Right renal pelvis (tissue), 4 donors: Measurements from ENCODE around the gene TTC7B. TPM values are rescaled to one million over a fixed set of nuclear protein-coding genes. Genes with fewer than 3 reads are reported as not detected.

Source experiments
- DNase-seq, 4 donors: peaks; one replicate each; pipeline ENCODE4 v3.0.0-alpha.2; 2013; ENCODE audit warnings: low read depth in 4 of 4, low spot score in 3 of 4, missing footprints in 1 of 4
- polyA plus RNA-seq, 4 donors: library from polyadenylated mRNA; unstranded; fragments of 120-200 nt; gene quantifications; one replicate each; pipeline ENCODE4 v1.2.1, GENCODE V29; 2013; ENCODE audit not compliant: insufficient read length in 4 of 4

The TTC7B gene
- polyA plus RNA-seq, 4 donors, result 45.5 to 56.3 (median 47.5) TPM

DNA sequence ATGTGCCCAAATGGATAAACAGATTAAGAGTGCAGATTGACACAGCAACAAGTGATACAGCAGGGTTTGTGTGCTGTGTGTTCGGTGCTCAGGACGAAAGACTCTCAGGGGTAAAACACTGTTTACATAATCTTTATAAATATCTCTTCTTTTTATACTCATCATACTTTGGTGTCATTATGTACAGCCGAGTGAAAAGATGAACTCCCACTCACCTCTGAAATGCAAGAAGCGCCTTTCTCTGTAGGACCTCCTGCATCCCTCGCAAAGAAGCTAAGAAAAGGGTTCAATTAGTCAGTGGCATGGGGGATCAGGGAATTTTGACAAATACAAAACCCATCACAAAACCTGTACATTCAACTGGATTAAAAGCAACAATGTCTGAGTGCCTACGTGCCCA is 163.6 kb downstream of the TTC7B start:
- no peak for DNase-seq

DNA sequence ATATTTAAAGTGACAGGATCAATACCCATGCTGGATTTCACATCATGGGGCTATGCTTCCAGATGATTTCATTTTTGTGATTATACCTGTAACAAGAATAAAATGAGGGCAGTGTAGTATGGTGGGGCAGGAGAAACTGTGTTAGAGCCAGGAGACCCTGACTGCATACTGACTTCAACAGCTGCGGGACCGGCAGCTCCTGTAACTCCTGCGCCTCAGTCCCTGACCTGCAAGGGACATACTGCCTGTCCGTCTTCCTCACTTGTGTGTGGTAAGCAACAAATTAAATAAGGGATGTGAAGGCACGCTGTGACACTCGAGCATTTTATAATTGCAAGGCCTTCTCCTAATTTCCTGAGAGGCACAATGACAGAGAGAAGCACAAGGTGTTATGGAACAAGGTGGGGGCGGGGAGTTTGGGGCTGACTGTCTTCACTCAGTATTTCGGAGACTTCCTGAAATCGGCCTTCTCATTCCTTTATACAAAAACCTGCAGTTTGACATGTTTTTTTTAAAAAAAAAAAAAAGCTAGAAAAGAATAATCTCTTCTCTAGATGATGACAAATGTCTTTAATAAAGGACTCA is 164.2 kb downstream of the TTC7B start:
- no peak for DNase-seq

DNA sequence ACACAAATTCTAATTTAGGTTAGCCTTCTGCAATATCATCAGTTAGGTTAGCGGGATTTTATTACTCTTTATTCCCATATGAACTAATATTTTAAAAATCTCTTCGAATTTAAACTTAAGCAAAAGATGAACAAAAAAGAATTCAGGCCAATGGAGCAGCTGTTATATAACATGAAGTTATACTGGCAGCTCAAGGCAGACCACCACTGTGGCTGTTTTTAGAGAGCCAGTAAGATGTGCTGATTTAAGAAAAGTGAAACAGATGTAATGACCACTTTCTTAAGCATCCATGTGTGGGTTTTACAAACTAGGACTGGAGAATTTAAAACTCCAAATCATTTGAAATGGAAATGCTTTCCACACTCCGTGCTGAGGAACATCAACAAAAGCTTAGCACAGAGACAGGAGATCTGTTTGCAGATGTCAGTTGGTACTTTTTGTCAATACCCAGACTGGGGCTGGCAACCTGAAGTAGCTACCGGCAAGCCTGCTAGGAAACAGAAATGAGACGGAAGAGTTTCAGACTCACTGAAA is 164.9 kb downstream of the TTC7B start:
- no peak for DNase-seq

DNA sequence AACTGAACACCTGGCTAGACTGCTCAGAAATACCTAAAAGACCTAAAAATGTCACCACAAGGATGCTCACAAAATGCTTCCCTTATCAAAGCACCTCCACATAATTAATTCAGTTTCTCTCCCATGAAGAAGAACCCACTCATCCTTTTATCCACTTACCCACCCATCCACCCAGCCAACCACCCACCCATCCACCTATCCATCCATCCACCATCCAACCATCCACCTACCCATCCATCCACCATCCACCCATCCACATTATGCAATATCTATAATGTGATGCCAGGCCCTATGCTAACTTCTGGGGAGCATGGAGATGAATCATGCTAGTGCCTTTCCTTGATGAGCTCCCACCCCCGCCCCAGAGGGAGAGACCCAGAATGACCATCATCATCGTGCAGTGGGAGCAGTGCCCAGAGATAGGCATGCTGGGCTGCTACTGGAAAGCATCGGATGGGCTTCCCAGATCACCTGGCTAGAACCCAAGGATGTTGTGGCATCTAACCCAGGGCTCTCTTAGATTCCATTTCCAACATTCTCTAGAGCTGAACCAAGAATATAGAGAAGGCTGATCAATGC is 166.6 kb downstream of the TTC7B start:
- no peak for DNase-seq

DNA sequence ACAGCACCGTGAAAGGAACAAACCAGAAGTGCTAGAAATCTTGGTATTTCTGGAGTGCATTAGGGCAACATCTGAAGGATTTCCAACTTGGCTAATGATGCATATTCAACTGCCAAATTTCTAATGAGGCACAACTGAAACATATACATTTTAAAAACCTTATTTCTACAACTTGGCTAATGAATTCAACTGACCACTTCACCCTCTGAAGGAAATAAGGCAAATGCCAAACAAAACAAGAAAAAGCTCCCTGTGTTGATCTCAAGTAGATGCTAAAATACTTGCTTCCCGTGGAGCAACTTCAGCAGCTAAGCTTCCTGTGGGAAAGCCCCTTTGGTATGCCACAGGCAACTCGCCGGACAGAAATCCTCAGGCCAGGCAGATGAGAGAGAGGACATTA is 167.1 kb downstream of the TTC7B start:
- no peak for DNase-seq

DNA sequence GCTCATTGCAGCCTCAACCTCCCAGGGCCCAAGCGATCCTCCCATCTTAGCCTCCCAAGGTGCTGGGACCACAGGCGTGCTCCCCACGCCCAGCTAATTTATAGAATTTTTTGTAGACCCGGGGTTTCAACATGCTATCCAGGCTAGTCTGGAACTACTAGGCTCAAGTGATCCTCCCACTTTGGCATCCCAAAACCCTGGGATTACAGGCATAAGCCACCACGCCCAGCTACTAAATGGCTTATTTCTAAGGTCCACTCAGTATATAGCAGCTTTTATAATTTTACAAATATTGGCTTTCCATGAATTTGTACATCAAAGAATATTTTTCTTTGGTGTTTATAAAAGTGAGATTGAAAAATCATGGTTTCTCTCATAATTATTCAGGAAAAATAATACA is 167.8 kb downstream of the TTC7B start:
- no peak for DNase-seq

DNA sequence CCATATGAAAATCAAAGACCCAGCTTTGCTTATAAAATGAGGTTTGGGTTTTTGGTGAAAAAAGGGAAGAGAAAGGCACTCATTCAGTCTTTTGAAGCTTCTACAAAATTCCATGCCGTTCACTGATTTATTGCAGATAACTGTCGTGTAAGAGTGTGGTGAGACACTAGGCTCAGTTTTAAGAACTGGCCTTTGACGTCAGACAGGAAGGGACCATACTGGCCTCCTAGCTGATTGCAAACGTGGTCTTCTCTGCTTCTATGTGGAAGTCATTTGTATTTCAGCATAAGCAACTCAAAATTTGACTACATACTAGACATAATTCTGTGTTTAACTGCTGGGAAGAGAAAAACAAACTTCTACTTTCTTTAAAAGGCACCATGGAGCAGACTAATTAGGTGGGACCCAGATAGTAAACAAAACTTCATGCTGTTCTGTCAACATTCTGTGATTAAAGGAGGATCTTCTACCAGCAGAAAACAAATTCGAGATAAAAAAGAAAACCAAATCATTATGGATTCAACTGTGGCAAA is 168.7 kb downstream of the TTC7B start:
- DNase-seq, result no peak

DNA sequence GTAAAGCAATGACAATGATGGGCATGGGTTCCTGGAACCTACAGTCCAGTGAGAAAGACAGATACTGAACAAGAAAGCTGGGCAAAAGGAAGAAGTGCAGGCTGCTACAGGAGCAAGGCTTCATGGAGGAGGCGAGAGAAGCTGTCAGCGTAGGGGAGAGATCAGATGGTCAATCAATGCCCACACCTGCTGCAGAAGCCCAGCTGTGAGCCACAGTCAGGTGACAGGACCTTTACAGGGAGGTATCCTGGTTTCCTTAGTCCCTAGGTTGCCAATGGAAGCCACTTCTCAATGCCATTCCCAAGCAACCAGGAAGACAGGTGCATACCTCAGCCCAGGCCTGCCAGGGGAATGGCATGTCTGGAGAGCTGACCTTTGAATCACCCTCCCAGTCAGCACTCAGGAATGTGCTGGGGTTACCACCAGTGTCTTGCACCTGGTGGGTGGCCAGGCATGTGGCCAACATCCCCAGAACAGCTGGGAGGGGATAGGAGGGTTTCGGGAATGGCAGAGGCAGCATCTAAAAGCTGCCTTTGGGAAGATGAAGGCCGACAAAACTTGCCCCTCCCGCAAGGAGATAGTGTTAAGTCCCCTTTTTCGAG is 170.3 kb downstream of the TTC7B start:
- no peak for DNase-seq

DNA sequence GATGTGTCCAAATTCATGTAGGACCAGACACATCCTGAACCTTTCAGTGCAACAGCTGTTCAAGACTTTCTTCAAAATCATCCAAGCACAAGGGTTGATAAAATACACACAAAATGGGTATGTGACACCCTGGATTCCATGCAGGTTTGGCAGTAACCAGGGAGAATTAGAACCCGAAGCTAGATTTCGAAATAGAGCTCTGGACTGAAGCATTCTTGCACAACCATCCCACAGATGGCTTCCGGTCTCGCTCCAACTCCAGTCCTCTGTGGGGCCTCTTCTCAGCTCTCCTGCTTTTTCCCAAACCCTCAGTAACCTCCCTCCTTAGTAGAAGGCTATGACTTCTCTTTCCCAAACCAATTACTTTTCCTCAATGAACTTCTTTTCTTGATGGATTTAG is 171.3 kb downstream of the TTC7B start:
- no peak for DNase-seq

DNA sequence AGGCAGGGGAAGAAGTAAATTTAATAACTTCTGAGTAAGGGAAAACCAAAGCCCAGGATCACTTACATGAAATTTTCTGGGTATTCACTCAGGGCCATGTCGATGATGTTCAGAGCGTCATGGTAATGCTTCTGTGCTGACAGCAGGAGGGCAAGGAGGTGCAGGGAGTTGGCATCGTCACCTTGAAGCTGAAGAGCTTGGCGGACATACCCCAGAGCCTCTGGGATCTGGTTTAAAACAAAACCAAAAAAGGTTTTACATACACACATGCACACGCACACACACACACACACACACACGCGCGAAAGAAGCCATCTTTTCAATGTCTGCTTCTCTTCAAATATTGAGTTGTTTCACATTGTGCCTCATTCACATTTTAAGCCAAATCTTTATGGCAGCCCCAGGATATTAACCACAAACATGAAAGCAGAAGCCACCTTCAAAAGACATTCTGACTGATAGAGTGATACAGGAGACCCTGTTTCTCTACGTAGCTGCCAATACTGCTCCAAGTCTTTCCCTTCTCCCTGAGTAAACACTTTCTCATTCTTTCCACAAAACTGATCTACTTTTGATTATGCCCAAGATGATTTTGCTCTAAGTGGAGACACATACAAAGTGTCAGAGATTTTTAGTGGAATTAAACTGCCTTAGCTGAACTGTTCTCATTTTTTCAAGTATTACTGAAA is 172.1 kb downstream of the TTC7B start:
- no peak for DNase-seq

DNA sequence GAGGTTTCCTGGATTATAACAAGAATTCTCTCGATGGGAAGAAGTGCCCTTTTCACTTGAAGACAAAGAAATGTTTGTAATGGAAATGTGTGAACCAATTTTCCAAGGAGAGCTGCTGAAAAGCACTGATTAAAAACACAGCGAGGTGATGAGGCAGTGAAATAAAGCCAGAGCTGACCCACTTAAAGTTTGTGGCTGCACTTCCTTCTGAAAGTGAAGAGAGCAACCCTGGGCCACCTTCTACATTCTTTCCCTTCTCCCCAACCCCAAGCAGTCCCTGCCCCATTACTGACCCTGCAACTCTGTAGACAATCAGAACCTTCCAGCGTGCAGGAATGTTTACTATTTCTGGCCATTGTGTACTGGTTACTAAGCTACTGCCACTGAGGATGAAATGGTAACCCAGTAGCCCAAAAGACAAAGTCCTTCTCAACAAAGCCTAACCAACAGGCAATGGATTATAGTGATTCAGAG is 173.9 kb downstream of the TTC7B start:
- DNase-seq, result no peak

DNA sequence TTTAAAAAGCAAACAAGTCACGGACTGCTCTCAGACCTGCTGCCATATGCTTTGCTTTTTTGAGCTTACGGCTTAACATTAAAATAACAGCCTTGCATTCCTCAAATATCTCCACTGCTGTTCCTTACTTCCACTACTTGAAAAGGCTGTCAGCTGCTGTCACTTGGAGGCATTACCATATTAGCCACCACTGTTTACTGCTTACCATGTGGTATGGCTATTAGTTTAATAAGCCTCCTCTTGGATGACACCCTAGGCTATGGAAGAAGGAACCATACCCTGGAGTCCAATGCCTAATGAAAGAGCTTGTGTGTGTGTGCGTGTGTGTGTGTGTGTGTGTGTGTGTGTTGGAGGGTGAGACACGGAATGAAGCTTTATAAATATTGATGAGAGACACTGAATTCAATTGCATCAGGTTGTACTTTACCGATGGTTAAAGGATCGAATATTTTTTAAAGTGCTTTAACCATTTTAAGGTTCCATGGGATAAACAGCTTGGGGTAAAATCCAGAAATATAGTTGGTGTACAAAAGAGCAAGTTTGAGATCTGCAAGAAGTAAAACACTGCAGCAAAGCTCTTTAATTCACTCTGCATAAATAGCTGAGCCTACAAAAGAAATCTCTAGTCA is 174.5 kb downstream of the TTC7B start:
- DNase-seq, result no peak

DNA sequence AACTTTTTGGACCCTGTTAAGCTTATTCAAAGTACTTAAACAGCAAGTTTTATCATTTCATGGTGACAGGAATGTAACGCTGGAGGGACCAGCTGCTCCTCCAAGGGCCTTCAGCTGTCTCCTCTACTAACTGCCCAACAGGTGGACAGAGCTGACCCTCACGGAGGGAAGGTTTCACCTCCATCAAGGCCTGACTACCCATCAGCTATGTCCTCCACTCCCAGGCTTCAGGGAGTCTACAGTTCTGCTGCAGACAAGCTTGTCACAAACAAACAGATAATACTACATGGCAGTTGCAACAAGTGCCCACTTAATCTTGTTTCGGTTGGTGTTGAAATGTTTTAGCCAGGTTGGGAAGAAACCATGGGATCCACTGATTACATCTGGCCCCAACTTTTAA is 175.1 kb downstream of the TTC7B start:
- no peak for DNase-seq

DNA sequence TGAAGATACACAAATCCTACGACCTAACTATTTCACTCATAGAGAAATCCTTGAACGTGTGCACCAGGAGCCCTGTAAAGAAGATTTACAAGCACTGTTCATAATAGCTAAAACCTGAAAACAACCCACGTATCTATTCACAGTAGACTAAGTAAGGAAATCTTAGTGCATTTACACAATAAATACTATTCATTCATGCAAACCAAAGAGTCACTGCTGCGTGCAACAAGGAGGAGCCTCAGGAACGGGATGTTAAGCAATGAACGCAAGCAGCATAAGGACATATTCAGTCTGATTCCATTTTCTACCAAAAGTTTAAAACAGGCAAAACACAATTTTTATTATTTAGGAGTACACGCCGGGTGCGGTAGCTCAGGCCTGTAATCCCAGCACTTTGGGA is 176.6 kb downstream of the TTC7B start:
- no peak for DNase-seq

DNA sequence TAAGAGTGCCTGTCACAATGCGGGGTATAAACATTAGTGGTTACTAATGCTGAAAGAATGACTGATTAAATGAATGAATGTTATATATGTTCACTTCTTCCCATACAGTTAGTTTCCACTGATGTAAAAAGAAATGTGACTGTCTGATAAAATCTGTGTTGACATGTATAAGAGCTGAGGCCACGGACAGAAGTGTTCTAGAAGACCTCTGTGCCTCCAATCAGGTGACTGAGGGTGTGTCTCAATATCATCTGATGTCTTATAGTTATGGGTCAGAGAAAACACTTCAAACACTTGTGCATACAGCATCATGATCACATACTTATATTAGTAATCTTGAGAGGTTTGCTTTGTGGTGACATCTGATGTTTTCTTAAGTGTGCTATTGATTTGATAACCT is 183.4 kb downstream of the TTC7B start:
- DNase-seq, result no peak

DNA sequence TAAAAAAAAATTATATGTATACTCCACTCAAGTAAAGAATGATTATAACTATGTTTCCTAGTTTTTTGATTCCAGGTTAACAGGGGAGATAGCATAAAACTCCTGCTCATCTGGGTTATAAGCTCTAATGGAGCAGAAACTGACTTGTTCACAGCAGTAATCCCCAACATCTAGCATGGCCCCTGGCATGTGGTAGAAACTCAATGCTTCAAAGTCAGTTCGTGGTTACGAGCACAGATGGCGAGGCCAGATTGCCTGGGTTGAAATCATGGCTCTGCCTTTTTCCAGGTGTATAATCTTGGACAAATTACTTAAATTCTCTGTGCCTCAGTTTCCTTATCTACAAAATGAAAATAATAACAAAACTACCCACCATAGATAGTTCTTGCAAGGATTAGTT is 183.8 kb downstream of the TTC7B start:
- no peak for DNase-seq

DNA sequence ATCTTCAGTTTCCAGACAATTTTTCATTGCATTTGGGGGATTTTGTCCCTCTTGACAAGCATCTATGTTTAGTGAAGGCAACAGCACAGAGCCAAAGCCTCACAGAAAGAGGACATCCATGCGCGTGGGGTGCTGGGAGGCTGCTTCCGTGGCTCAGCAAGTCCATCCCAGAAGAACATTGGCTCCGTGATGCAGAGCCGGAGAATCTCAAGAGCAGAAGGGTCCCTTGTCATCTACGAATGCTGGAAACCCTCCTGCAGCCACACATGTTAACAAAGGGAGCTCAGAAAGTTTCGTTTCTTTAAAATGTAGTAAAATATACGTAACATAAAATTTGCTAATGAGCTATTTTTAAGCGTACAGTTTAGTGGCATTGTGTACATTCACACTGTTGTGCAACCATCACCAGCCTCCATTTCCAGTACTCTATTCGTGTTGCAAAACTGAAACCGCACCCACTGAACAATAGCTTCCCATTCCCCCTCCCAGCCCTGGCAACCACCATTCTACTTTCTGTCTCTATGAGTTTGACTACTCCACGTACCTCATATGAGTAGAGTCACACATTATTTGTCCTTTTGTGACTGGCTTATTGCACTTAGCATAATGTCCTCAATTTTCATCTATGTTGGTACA is 185.9 kb downstream of the TTC7B start:
- DNase-seq, result no peak

DNA sequence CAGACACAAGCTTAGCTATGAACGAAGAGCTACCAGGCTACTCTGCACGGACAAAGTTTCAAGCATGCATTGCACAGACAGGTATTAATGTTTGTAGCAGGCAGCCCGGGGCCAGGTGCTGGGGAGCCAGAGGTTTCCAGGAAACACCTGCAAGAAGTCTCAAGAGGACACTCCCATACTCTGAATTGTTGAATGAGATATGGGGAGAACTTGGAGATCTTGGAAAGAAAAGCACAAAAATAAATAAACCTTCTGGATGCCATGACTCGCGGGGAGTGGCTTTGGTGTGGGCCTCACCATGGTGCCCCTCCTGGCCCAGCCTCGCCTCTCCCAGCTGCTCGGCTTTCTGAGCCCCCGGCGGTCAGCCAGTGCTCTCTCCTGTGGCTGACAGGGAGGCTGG is 186.8 kb downstream of the TTC7B start:
- DNase-seq, result no peak

DNA sequence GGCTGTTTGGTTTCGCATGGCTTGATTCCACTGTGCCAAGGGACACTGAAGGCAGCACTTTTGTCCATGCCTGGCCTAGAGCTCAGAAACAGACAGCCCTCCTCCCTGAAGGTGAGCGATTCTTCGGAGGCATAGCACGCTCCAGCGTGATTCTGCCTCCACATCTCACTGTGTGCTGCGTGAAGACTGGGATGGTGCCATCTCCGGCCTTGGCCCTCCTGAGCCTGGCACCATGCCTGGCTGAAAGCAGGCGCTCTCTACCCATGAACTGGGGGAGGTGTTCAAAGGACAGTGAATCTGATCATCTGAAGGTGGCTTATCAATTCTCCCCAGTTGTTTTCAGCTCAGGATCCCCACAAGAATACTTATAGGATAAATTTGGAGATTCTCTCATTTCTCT is 187.4 kb downstream of the TTC7B start:
- no peak for DNase-seq

DNA sequence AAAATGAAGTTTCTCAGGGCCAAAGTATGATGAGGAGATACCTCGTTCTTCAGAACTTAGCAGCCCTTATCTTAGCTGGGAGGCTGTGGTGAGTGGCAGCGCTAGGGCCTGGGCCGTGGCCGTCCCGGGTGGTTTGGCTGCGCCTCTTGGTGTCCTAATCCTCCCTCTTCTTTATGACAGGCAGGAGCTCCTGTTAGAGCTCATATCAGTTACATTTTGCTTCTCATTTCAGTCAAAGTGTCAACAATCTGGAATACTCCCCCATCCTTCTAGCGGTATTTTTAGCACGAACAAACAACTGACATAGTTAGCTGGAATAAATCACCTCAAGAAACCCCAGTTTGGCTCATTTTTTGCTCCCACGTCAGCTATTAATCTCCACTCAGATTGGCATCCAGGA is 188.8 kb downstream of the TTC7B start:
- no peak for DNase-seq
